GM21360 (cell line): ENCODE results near the gene RILP.
A peak's percentile ranks its signal among the peaks of the same experiment; 100 is the strongest.
"Not testable (repeated sequence)": the region's sequence is repeated elsewhere in the genome, so short reads cannot be mapped to it uniquely, and the experiment has no call there.

ENCODE experiments used
- ATAC-seq: cut with Tn5 transposase; IDR thresholded peaks from one replicate; pipeline ENCODE4 v1.9.1; 2021; ENCODE audit warnings: mild to moderate bottlenecking, moderate library complexity; ENCODE audit not compliant: unreplicated experiment

Gene RILP

DNA sequence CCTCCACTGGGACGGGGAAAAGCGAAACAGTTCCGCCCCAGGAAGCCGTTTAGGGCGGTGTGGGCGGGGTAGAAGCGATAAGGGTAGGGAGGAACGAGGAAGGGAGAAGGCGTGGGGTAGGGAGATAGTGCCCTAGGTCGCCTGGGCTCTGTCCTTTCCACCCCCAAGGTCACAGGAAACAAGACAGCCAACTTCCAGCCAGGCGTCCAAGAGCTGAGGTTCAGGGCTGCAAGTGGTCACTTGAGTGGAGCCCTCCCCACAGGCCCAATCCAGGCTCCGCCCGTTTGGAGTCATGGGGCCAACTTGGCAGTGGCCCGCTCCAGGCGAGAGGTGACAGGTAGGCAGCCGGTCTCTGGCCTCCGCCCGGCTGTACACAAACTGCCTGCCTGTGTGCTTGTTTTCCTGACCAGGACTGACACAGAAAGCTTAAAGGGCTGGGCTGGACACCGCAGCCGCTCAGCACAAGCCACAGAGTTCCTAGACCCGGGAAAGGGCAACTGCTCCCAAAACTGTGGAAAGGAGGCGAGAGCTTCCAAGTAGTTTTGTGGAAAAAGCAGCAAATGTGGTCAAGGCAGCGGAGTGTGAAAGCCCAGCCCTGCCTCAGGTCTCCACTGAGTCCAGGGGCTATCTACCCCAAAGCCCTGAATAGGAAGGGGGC is at the start of gene RILP:
Gene RILP, minus strand, starts transcription at position 23 of the 658 bp plus-strand sequence. CDS start 62 bp downstream, outside the sequence.
- no peak for ATAC-seq

- no peak for ATAC-seq
Measured at GRCh38 chr17:1697681-1698080, 48.0 kb upstream of the RILP start.

DNA sequence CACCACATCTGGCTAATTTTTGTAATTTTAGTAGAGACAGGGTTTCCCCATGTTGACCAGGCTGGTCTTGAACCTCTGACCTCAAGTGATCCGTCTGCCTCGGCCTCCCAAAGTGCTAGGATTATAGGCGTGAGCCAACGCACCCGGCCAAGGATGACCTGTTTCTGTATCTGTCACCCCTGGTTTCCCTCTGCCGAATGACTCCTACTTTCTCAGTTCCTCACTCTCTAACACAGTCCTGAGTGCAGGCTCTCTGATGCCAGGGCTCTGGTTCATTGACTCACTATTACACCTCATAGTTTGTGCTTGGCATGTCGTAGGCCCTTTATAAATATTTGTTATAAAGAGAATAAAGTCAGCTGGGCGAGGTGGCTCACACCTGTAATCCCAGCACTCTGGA is 45.7 kb upstream of the RILP start:
- no peak for ATAC-seq

- no peak for ATAC-seq
Measured at GRCh38 chr17:1693339-1693738, 43.7 kb upstream of the RILP start.

GRCh38 chr17:1690544-1691221 is 41.0 kb upstream of the RILP start:
- no peak for ATAC-seq

GRCh38 chr17:1688405-1688804 is 38.7 kb upstream of the RILP start:
- ATAC-seq: not testable (repeated sequence)

GRCh38 chr17:1686086-1686485 is 36.4 kb upstream of the RILP start:
- ATAC-seq: no peak

GRCh38 chr17:1684378-1685189 is 34.9 kb upstream of the RILP start, which contains the start of gene PRPF8:
Gene PRPF8, minus strand, starts transcription at chr17:1684867. Its CDS starts 296 bp downstream, at chr17:1684571.
- peak; percentile 96 for ATAC-seq

DNA sequence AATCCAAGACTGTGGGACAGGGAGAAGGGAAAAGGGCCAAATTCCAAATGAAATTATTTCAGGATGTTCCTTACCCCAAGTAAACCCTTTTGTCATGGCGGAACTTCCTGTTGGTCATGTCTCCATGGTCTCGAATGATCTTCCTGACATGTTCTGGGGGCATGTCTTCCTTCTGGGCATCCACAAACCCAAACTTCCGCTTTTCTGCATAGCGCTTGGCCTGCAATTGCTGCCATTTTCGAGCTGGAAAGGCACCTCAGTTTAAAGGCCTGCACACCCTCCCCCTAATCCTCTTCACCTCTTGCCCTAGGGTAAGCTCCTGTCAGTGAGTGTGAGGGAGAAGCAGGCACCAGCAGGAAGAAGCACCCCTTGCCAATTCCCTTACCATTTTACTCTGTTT is 33.8 kb upstream of the RILP start:
- ATAC-seq: no peak

- ATAC-seq: no peak
Measured at GRCh38 chr17:1676401-1676800, 26.7 kb upstream of the RILP start.

DNA sequence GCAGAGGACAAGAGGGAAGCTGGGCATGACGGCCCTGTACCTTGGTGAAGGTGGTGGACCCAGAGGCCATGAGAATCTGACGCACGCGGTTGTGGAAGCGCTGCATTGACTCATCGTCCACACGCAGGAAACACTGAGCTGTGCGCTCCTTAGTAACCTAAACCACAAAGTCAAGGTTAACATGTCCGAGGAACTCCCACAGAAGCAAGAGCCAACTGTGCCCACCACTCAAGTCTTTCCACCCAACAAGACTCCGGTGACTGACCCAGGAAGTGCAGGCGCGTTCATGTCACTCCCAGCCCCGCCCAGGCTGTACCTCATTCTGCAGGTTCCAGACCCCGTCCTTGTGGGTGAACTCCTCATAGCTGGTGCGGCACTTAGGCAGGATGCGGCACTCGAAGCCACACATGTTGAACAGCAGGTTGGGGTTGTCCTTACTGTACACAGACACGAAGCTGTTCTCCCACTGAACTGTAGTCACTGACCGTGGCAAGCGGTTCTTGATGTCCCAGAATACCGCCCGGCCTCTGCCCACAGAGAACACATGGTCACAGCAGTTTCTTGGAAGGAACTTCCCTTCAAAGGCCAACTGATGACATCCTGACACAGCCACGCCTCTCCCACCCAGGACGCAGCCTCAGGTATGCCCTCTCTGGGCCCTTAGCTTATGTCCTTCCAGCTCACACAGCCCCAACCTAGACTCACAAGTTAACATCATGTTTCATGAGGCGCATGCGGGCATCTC is 23.5 kb upstream of the RILP start:
- no peak for ATAC-seq

DNA sequence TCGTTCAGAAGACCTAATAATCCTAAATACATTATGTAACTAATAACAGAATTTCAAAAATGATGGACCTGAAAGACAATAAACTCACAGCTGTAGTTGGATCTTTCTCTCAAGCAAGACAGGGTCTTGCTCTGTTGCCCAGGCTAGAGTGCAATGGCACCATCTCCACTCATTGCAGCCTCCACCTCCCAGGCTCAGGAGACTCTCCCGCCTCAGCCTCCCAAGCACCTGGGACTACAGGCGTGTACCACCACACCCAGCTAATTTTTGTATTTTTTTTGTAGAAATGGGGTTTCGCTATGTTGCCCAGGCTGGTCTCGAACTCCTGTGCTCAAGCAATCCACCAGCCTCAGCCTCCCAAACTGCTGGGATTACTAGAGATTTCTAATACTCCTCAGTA is 14.3 kb upstream of the RILP start:
- not testable (repeated sequence) for ATAC-seq

- no peak for ATAC-seq
Measured at GRCh38 chr17:1661045-1661444, 11.4 kb upstream of the RILP start.

- ATAC-seq: no peak
Measured at GRCh38 chr17:1658100-1658499, 8.4 kb upstream of the RILP start.

DNA sequence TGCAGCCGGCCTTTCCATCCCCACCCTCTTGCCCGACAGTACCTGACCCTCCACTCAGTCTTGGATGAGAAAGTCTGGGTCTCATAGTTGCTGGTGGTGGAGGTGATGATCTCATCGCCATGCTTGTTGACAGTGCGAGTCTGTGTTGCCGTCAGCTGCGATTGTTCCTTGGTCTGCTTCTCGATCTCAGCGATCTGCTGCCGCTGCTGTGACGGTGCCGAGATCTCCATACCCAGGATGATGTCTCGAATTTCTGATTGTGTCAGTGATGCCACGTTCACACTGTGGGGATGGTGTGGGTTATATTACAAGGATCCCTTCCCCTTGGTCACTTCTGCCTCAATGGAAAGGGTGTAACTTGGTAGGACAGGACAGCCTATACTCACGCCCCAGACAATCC is 4.1 kb upstream of the RILP start:
- ATAC-seq: no peak

GRCh38 chr17:1652794-1653193 is 3.1 kb upstream of the RILP start:
- ATAC-seq: not testable (repeated sequence)

- ATAC-seq: no peak
Measured at GRCh38 chr17:1651559-1651844, 1.8 kb upstream of the RILP start.

DNA sequence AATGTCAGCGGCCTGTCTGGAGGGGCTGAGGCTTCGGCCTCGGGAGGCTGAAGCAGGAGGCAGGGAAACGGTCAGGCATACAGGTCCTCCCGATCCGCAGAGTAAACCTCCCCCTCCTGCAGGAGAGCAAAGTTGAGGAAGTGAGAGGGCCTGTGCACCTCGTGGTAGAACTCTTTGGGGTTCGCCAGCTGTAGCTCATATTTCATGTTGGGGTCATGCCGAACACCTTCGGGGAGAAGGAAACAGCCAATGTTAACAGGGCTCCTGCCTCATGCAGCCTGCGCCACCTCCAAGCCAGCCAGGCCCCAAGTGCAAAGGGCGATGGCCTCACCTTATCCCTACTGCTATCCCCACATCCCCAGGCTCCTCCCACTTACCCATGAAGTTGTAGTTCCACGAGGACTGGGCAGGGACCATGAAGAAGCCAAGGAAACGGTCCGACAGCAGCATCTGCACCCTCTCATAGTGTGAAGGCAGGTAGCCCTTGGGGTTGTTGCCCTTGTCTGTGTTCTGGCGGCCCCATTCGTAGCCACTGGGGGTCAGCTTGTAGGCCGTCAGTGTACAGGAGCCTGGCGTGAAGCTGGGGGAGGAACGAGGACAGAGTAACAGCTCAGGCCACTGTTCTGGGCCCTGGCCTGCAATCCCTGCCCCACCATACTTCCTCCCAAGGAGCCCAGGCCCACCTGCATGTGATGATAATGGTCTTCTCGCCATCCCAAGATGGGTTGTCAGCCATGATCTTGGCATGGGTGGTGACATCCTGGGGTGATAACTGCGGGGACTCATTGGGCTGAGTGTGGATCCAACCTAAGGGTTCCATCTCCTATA is 1.3 kb upstream of the RILP start:
- ATAC-seq: no peak

DNA sequence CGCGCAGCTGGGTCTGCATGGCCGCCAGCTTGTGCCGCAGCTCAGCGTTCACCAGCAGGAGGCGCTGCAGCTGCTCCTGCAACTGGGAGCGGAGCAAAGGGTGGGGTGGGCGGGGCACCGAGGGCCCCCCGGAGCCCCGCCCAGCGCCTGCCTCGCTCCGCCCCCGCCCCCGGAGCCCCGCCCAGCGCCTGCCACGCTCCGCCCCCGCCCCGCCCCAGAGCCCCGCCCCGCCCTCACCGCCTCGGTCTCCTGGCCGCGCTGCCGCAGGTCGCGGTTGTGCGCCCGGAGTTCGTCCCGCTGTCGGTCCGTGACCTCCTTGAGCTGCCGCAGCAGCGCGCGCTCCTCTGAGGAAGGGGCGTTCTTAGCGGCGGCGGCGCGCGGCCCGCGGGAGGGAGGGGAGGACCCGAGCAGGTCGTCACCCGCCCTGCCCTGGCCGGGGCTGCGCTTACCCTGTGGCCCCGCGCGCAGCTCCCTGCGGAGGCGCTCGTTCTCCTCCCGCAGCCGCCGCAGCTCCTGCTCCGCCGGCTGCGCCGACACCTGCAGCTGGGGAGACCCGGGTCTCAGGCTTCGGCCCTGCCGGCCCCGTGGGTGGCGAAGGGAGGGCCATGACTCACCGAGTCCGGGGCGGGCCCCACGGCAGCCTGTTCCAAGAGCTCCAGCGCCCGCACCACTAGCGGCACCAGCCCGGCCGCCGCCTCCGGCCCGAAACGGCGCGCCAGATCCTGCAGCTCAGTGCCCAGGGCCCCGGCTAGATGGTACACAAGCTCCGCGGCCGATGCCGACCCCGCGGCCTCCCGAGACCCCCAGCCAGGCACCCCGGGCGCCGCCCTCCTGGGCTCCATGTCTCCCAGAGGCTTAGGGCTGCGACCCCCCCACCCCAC is 463 bp downstream of the RILP start:
- ATAC-seq: peak; percentile 45
